ENCODE data around the gene RYR3. TPM values are rescaled to one million over a fixed set of nuclear protein-coding genes. Genes with fewer than 3 reads are reported as not detected.

RYR3 gene
- total RNA-seq, 1 donor from 2014 or later: 15.4 TPM

- DNase-seq: no peak
Observed at GRCh38 chr15:33451385-33451784, 140.6 kb downstream of the RYR3 start.

GRCh38 chr15:33453761-33454160 is 143.0 kb downstream of the RYR3 start:
- no peak for DNase-seq

GRCh38 chr15:33454346-33454745 is 143.6 kb downstream of the RYR3 start:
- DNase-seq: no peak

- DNase-seq: no peak
Observed at GRCh38 chr15:33454996-33455395, 144.2 kb downstream of the RYR3 start.

- DNase-seq: no peak
Observed at GRCh38 chr15:33458421-33458820, 147.7 kb downstream of the RYR3 start.

- DNase-seq: no peak
Observed at GRCh38 chr15:33460166-33460805, 149.5 kb downstream of the RYR3 start.

- no peak for DNase-seq
Observed at GRCh38 chr15:33461671-33462070, 150.9 kb downstream of the RYR3 start.

- DNase-seq: no peak
Observed at GRCh38 chr15:33467146-33467815, 156.5 kb downstream of the RYR3 start.

GRCh38 chr15:33467816-33468163 is 157.0 kb downstream of the RYR3 start:
- no peak for DNase-seq

- no peak for DNase-seq
Observed at GRCh38 chr15:33468740-33469139, 158.0 kb downstream of the RYR3 start.

GRCh38 chr15:33473005-33473404 is 162.2 kb downstream of the RYR3 start:
- no peak for DNase-seq

- DNase-seq: no peak
Observed at GRCh38 chr15:33473714-33474113, 162.9 kb downstream of the RYR3 start.

- no peak for DNase-seq
Observed at GRCh38 chr15:33476076-33476475, 165.3 kb downstream of the RYR3 start.

GRCh38 chr15:33476908-33477307 is 166.1 kb downstream of the RYR3 start:
- DNase-seq: no peak

- DNase-seq: no peak
Observed at GRCh38 chr15:33489335-33489734, 178.6 kb downstream of the RYR3 start.

- DNase-seq: no peak
Observed at GRCh38 chr15:33490703-33491102, 179.9 kb downstream of the RYR3 start.

- DNase-seq: no peak
Observed at GRCh38 chr15:33492434-33493052, 181.8 kb downstream of the RYR3 start.

GRCh38 chr15:33494306-33494705 is 183.5 kb downstream of the RYR3 start:
- DNase-seq: no peak

GRCh38 chr15:33500432-33501195 is 189.8 kb downstream of the RYR3 start:
- no peak for DNase-seq

- DNase-seq: no peak
Observed at GRCh38 chr15:33503681-33504080, 192.9 kb downstream of the RYR3 start.

- no peak for DNase-seq
Observed at GRCh38 chr15:33506781-33507296, 196.1 kb downstream of the RYR3 start.

GRCh38 chr15:33508703-33509102 is 197.9 kb downstream of the RYR3 start:
- no peak for DNase-seq

- no peak for DNase-seq
Observed at GRCh38 chr15:33515121-33515520, 204.4 kb downstream of the RYR3 start.
